ENCODE measurements around the gene CHPF2.

CHPF2 gene

DNA sequence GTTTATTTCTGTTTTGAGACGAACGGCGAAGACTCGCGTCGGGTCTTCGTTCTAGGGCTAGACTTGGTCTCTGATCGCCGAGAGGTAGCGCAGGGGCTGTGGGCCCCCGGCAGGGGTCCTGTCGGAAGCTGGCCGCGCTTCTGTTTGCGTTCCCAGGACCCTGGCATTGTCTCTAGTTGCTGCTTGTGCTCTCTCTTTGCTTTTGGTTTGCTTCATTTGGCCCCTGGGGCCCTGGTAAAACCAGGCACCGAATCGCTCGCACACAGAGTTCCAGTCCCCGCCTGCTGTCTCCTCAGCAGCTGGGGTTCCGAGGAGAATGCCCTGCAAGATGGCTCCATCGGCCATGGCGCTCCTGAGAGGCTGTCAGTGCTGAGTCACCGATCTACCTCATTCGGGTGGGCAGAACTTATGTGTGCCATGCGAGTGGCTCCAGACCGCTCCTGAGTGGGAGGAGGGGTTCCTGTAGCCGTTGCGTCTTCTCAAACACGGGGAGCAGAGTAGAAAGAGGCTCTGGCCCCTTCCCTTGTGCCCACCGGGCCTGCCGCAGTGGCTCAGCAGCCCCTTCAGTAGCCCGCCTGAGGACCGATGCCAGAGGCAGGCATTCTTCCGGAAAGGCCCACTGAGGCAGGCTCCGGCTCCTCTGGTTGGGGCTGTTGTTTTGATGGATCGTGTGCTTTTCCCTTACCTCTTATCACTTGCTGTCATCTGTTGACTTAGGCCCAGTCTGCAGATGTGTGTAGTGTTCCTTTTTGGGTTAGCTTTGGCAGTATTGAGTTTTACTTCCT, 826 bp downstream of the CHPF2 start:
- no peak for DNase-seq (ENCODE audit: low read depth, low spot score)

DNA sequence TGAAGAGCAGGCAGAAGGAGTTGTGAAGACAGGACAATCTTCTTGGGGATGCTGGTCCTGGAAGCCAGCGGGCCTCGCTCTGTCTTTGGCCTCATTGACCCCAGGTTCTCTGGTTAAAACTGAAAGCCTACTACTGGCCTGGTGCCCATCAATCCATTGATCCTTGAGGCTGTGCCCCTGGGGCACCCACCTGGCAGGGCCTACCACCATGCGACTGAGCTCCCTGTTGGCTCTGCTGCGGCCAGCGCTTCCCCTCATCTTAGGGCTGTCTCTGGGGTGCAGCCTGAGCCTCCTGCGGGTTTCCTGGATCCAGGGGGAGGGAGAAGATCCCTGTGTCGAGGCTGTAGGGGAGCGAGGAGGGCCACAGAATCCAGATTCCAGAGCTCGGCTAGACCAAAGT, 1.5 kb downstream of the CHPF2 start:
- no peak for DNase-seq (ENCODE audit: low read depth, low spot score)

DNA sequence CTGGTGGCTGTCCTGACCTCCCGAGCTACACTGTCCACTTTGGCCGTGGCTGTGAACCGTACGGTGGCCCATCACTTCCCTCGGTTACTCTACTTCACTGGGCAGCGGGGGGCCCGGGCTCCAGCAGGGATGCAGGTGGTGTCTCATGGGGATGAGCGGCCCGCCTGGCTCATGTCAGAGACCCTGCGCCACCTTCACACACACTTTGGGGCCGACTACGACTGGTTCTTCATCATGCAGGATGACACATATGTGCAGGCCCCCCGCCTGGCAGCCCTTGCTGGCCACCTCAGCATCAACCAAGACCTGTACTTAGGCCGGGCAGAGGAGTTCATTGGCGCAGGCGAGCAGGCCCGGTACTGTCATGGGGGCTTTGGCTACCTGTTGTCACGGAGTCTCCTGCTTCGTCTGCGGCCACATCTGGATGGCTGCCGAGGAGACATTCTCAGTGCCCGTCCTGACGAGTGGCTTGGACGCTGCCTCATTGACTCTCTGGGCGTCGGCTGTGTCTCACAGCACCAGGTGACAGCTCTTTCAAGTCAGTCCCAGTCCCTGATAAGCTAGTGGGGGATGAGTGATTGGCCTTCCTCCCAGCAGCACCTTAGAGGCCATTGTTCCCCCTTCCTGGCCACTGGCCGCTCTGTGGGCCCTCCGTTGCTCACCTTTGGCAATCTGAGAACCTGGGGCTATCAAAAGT, 3.0 kb downstream of the CHPF2 start:
- DNase-seq (ENCODE audit: low read depth, low spot score) = no peak

DNA sequence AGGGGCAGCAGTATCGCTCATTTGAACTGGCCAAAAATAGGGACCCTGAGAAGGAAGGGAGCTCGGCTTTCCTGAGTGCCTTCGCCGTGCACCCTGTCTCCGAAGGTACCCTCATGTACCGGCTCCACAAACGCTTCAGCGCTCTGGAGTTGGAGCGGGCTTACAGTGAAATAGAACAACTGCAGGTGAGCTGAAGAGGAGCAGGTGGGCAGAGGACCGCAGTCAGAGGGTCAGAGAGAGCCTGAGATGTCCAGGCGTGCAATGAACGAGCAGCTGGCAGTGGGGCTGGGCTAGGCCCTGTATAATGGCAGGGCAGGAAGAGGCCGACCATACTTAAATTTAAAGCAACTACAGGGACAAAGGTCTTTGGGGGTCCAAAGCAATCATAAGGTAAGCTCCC, 4.1 kb downstream of the CHPF2 start:
- no peak for DNase-seq (ENCODE audit: low read depth, low spot score)

DNA sequence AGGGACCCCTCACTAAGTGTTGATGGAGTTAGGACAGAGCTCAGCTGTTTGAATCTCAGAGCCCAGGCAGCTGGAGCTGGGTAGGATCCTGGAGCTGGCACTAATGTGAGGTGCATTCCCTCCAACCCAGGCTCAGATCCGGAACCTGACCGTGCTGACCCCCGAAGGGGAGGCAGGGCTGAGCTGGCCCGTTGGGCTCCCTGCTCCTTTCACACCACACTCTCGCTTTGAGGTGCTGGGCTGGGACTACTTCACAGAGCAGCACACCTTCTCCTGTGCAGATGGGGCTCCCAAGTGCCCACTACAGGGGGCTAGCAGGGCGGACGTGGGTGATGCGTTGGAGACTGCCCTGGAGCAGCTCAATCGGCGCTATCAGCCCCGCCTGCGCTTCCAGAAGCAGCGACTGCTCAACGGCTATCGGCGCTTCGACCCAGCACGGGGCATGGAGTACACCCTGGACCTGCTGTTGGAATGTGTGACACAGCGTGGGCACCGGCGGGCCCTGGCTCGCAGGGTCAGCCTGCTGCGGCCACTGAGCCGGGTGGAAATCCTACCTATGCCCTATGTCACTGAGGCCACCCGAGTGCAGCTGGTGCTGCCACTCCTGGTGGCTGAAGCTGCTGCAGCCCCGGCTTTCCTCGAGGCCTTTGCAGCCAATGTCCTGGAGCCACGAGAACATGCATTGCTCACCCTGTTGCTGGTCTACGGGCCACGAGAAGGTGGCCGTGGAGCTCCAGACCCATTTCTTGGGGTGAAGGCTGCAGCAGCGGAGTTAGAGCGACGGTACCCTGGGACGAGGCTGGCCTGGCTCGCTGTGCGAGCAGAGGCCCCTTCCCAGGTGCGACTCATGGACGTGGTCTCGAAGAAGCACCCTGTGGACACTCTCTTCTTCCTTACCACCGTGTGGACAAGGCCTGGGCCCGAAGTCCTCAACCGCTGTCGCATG, 5.2 kb downstream of the CHPF2 start:
- DNase-seq (ENCODE audit: low read depth, low spot score) = no peak

DNA sequence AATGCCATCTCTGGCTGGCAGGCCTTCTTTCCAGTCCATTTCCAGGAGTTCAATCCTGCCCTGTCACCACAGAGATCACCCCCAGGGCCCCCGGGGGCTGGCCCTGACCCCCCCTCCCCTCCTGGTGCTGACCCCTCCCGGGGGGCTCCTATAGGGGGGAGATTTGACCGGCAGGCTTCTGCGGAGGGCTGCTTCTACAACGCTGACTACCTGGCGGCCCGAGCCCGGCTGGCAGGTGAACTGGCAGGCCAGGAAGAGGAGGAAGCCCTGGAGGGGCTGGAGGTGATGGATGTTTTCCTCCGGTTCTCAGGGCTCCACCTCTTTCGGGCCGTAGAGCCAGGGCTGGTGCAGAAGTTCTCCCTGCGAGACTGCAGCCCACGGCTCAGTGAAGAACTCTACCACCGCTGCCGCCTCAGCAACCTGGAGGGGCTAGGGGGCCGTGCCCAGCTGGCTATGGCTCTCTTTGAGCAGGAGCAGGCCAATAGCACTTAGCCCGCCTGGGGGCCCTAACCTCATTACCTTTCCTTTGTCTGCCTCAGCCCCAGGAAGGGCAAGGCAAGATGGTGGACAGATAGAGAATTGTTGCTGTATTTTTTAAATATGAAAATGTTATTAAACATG, 6.0 kb downstream of the CHPF2 start:
- DNase-seq (ENCODE audit: low read depth, low spot score) = no peak

DNA sequence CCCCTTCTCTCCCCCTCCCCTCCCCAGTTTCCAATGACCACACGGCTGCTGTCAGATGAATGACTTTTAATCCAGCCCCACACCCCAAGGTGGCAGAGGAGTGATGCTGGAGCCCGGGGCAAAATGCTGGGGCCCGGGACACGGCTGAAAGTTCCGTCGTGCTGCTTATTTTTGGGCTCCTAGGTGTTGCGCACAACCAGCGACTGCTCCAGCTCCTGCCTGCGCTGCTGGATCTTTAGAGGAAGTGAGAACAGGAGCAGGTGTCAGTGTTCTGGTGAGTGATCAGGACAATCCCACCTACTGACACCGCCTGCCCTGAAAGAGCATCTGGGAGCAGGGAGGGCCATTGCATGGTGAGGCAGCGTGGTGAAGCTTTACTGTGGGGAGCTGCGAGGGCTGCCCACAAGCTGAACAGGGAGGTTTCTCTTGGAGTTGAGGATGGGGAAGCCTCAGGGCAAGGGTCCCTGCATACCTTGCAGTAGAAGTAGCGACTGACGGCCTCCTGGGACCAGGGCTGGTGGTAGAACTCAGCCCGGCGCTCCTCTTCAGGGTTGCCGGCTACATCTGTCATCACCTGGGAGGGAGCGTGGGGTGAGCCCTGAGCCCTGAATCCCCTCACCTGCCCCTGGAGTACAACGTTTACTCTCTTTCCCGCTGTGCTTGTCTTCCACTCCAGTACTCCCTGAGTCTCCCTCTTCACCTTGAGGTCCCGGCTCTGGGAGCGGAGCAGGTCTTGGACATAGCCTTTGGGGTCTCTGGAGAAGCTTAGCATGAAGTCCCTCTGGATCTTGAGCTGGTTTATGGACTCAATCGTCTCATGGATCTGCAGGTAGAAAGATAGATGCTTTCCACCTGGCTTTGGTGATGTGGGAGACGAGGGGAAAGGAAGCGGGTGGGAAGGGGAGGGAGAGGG, 6.9 kb downstream of the CHPF2 start:
- no peak for DNase-seq (ENCODE audit: low read depth, low spot score)

DNA sequence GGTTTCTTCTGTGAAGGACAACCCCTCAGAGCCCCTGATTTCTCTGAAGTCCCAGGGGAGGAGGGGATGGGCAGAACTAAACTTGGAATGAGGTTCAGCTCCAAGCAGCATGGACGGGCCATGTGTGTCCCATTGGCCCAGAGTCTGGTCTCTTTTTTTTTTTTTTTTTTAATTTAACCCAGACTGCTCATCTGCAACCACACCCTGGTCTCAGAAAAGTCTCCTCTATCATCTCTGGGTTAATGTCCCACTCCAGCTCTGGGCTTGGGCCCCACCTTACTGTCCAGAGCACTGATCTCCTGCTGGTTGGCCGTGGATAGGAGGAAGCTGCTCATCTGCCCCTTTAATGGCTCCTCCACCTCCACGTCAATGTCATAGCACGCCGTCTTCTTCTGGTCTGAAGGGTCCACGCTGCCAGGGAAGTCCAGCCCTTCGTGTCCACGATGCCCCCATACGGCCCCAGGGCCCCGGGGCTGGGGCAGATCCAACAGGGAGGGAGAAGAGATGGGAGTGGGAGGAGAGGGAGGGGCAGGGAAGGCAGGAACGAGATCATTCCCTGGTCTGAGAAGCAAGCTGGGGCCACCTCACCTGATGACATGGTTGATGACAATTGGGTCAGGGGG, 7.7 kb downstream of the CHPF2 start:
- no peak for DNase-seq (ENCODE audit: low read depth, low spot score)

DNA sequence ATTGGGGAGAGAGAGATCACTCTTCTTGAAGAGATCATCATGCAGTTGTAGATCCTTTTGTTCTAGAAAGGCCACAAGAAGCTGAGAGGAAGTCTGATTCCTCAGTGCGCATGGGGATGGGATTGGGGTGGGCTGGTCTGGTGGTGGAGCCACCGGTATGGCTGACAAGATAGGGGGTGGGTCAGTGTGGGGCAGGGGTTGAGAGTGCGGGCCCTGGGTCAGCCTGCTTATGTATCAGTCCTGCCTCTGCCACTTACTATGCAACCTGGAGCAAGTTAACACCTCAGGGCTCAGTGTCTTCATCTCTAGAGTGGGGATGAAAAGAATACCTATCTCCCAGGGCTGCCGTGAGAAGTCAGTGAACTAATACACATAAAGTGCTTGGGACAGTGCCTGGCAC, 8.3 kb downstream of the CHPF2 start:
- no peak for DNase-seq (ENCODE audit: low read depth, low spot score)

DNA sequence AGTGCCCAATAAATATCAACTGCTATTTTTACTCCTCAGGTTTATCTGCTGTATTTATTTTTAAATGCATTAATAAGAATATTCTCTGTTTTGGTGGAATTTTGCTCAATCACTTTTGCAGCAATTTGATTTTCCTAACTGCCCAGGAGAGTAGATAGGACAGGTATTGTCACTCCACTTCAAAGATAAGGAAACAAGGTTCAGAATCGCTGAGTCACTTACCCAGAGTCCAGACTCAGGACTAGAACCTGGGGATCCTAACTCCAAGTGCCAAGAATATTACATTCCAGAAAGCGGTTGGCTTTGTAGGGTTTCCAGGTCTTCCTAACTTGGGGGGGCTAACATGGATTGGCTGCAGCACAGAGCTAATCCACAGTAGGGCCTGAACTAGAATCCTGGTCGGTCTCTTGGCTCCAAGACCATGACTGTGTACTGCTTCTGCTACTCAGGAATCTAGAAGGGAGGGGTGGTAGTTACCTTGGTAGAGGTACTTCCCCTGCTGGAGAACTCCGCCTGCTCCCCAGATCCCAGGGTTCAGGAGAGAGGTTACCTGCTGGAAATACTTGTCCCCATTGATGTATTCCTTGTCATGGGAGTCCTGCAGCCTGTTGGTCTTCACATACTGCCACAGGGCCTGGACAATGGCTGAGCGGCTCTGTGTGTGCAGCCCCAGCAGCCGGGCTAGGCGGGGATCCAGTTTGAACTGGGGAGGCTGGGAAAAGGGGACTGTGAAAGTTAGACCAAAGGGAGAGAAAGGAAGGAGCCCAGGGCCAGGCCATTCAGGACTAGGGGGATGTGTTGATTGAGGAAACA, 8.9 kb downstream of the CHPF2 start:
- DNase-seq (ENCODE audit: low read depth, low spot score) = no peak

DNA sequence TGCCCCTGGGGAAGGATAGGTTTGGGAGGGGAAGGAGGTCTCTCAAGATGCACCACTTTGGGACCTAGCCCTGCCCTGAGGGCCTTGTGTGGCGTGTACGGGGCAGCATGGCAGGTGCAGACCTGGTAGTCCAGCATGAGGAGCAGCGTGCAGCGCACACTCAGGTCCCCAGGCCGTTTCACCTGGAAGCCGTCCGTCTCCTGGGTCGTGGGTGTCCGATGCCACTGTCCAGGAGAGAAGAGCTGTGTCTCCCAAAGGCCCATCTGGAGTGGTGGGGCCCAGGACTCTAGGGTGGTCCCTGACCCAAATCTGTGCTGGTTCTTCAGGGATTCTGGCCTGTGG, 9.4 kb downstream of the CHPF2 start:
- no peak for DNase-seq (ENCODE audit: low read depth, low spot score)

DNA sequence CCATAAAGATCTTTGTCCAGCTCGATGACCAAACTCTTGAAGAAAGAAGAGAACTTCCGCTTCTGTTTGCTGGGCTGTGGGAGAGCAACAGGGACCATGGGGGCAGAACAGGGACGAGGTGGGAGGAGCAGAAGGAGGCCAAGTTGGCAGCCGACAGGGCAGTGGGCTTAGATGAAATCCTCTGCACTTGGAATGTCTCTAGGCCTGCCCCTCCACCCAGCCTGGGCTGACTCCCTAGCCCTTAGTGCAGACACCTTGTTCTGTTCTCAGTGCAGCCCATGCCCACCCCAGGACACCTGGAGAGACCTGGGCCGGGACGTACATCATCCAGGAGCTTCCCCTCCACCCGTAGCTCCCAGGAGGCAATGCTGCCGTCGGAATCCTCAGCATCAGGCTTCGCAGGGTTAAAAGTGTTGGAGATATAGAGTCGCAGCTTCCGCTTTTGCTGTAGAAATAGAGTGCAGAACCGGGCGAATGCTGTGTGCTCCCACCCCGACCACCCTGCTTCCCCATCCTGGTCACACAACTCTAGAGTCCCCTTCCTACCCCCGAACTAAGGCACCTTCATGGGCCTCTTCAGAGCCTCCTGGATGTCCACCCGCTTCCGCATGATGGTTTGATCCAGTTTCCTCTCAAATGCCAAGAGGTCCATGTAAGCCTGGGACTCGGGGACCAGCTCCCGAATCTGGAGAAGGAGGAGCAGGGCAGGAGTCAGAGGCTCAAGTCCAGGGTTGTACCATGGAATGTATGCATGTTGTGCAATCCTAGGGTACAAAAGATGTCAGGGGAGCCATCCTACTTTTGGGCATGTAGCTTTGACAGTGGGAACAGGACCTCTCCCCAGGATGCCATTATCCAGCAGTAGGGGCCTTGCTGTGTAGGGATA, 10.1 kb downstream of the CHPF2 start:
- DNase-seq (ENCODE audit: low read depth, low spot score) = no peak

DNA sequence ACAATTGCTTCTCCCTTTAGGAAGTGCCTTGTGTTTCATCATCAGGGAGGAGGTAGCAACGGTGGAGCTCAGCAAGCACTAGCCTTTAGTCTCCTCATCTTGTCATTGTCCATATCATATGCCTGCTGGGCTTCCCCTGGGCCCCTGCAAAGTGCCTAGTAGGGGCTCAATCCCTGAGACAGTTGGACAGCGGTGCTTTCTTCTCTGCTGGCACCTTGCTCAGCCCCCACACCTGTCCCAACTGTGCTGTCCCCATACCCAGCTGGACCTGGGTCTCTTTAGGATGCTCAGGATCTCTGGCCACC, 10.7 kb downstream of the CHPF2 start:
- DNase-seq (ENCODE audit: low read depth, low spot score) = no peak

DNA sequence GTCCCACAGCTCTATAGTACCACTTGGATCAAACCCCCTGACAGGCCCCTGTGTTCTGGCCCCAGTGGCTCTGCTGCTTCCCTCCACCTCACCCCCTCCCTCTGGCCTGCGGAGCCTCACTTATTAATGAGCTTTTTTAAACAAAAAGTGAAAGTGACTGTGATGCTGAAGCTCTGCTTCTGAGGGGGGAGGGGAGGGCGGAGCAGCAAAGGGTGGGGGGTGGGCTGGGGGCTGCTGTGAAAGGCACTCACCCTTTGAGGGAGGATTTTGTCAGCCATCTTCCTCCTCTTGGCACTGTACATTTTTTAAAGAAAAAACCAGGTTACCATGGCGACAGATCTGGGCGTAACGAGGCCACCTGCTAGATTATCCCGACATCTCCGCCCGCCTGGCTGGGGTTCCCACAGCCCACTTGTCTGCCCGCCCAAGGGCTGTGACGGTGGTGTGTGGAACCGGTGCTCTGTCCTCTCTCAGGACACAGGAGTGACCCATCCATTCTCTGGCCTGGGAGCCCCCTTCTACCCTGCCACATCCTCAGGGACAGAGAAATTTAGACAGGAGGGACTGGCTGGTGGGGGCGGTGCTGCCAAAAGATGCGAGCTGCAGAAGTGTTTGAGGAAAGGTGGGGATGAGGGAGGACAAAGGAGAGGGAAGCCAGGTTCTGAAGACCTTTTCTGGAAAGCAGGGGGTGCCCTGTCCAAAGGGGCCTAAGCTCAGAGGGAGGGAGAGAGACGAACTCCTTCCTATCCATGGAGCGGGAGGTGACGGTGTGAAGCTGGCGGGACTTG, 11.3 kb downstream of the CHPF2 start:
- no peak for DNase-seq (ENCODE audit: low read depth, low spot score)

DNA sequence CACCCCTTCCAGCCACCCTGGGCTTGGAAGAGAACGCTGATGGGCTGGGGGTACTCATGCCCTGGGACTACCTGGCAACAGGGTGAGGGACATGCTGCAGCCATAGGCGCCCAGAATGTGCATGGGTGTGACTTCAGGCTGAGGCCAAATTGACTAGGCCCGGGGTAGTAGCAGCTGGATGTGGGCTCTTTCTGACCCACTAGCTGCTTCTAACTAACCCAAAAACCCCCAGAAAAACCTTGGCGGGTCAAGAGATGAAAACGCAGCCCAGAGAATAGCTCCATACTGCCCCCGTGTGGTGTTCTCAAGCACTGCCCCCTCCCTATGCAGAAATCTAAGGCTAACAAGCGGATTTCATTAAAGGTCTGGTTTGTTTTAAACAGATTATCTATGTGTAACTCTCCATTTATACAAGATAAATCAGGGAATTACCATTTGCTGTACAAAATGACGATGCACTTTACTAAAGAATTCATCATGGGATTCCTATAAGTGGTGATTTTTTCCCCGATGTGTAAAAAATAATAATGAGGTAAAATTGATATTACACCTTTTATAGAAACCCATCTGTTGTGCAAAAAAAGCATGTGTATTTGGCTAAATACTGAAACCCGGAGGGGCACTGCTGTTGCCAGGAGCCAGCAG, 12.0 kb downstream of the CHPF2 start:
- no peak for DNase-seq (ENCODE audit: low read depth, low spot score)

DNA sequence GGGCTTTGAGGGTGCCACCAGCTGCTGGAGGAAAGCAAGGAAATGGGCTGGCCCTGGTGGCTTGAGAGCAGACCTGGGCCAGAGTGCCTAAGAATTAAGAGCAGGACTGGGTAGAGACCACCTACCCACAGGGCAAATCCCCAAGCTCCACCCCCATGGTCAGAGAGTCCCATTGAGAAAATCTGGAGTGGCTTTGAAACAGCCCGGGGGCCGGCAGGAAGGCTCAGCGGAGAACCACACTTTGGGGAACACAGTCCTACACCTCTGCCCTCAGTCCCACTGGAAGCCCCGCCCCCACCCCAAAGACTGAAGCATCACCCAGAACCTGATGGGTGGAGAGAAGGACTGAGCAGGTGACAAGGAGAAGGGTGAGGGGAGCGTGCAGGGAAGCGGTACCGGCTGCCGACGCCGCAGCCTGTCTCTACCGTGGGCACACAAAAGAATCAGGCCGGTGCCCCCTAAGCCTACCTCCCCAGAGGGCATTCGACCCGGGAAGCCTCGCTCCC, 12.6 kb downstream of the CHPF2 start:
- DNase-seq (ENCODE audit: low read depth, low spot score) = no peak
